Measurements from ENCODE around the gene FAM89A.

DNA sequence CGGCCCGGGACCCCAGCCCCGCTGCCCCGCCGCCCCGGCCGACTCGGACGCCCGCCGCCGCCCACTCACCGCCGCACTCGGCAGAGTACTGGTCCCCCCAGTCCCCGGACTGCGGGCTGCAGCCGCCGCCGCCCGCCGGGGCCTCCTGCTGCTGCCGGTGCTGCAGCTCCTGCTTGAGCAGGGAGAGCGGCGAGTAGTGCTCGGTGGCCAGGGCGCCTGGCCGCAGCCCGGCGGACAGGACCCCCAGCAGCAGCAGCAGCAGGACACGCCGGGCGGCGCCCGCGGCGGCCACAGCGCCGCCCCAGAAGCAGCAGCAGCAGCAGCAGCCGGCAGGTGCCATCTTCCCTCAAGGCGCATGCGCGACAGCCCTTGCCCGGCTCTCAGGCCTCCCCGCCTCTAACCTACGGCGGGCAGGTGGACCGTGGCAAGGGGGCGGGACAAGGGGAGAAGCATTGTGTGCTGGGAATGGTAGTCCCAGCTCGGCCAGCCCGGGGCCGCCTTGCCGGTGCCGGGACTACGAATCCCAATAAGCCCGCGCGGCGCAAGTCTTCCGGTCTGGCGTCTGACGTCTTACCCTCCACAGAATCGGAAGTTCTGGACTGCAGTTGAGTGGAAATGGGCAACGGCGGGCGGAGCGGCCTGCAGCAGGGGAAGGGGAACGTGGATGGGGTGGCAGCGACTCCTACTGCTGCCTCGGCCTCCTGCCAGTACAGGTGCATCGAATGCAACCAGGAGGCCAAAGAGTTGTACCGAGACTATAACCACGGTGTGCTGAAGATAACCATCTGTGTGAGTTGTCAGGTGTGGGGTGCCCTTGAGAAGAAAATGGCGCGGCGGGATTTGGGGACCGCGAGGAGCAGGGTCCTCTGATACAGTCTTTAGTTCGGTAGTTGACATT, 61.3 kb downstream of the FAM89A start, which contains the start of the genes ARV1 and TTC13:
- TF ChIP-seq EZH2 (IDR thresholded peaks at IDR 0.05) (no peak), POLR2A (IDR thresholded peaks at IDR 0.05; ENCODE audit: borderline replicate concordance, extremely low read depth, insufficient read depth, insufficient read length) (no peak), EZH2phosphoT487 (IDR thresholded peaks at IDR 0.05; ENCODE audit: borderline replicate concordance) (no peak), ZFX (IDR thresholded peaks at IDR 0.05) (peak; percentile 70; the same call in 1 of the 2 replicates), POLR2AphosphoS5 (IDR thresholded peaks at IDR 0.05; ENCODE audit: low read depth, low read length) (peak; percentile 80)
- TF ChIP-seq, protein P1, sequence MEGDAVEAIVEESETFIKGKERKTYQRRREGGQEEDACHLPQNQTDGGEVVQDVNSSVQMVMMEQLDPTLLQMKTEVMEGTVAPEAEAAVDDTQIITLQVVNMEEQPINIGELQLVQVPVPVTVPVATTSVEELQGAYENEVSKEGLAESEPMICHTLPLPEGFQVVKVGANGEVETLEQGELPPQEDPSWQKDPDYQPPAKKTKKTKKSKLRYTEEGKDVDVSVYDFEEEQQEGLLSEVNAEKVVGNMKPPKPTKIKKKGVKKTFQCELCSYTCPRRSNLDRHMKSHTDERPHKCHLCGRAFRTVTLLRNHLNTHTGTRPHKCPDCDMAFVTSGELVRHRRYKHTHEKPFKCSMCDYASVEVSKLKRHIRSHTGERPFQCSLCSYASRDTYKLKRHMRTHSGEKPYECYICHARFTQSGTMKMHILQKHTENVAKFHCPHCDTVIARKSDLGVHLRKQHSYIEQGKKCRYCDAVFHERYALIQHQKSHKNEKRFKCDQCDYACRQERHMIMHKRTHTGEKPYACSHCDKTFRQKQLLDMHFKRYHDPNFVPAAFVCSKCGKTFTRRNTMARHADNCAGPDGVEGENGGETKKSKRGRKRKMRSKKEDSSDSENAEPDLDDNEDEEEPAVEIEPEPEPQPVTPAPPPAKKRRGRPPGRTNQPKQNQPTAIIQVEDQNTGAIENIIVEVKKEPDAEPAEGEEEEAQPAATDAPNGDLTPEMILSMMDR (IDR thresholded peaks at IDR 0.05 in 2 of 3, conservative IDR thresholded peaks at IDR 0.05 in 1 of 3; ENCODE audit: borderline replicate concordance in 1 of 3, insufficient read depth in 1 of 3, low read depth in 2 of 3, low read length in 2 of 3): peak; percentile 55 to 65 (median 63); a peak in 5 of 6 replicates

Measured in HCT116 (cell line).